ENCODE measurements around the gene SUPT4H1. TPM values are rescaled to one million over a fixed set of nuclear protein-coding genes. Genes with fewer than 3 reads are reported as not detected.

Gene SUPT4H1
- total RNA-seq, 2 donors from 2014 or later = 50.0 to 51.4 TPM

GRCh38 chr17:58382108-58382871 lies 30.3 kb upstream of the SUPT4H1 start:
- Histone ChIP-seq H3K27me3 (no peaks in the 10 kb centered on the region), H3K36me3 (no peaks in the 10 kb centered on the region), H3K27ac (no peak overlapping the region), H3K9me3 (no peaks in the 10 kb centered on the region), H3K4me3 (no peak overlapping the region), H3K4me1 (no peaks in the 10 kb centered on the region)
- no peak for DNase-seq (ENCODE audit: low spot score)
- TF ChIP-seq CTCF (IDR thresholded peaks at IDR 0.05) = no peak

DNA sequence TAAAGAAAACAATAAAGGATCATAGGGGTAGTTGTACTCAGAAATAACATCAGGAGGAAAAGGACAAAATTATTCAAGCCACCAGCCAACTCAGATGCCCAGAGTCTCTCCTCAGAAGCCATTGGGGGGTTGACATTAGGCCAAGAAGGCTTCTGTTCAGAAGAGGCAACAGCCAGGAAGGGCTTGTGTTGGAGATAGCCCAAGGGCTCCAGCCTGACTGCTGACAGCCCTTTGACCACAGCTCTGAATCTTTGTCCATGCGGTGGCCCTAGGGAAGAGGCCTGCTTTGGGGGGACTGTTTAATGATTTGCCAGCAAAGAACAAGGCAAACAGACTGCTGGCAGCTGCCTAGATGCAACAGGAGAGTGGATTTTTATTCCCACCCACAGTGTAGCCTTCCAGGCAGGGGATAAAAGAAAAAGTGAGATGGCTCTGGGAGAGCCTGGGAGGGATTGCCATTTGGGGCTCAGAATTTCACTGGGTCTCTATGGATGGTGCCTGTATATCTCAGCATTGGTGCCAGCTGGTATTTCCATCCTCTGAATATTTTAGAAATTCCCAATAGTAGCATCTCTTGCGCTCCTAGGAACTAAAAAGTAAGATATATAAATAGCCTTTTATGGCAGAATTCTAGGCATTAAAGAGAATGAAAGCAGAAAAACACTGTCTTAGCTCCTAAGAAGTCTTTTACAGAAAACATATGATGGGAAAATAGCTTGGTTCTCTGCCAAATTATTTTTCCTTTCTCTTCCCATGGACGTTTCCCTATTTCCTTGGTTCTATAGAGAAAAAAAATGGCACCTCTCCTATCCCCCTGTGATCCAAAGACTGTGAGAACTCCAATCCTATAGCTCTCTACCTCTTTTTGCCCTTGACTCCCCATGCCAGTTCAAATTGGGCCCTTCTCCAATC lies 29.4 kb upstream of the SUPT4H1 start:
- no peak for DNase-seq (ENCODE audit: low spot score)
- Histone ChIP-seq H3K4me3 (no peak overlapping the region), H3K9me3 (no peaks in the 10 kb centered on the region), H3K36me3 (no peaks in the 10 kb centered on the region), H3K27ac (no peak overlapping the region), H3K4me1 (no peaks in the 10 kb centered on the region), H3K27me3 (no peaks in the 10 kb centered on the region)
- TF ChIP-seq CTCF (IDR thresholded peaks at IDR 0.05) = no peak

DNA sequence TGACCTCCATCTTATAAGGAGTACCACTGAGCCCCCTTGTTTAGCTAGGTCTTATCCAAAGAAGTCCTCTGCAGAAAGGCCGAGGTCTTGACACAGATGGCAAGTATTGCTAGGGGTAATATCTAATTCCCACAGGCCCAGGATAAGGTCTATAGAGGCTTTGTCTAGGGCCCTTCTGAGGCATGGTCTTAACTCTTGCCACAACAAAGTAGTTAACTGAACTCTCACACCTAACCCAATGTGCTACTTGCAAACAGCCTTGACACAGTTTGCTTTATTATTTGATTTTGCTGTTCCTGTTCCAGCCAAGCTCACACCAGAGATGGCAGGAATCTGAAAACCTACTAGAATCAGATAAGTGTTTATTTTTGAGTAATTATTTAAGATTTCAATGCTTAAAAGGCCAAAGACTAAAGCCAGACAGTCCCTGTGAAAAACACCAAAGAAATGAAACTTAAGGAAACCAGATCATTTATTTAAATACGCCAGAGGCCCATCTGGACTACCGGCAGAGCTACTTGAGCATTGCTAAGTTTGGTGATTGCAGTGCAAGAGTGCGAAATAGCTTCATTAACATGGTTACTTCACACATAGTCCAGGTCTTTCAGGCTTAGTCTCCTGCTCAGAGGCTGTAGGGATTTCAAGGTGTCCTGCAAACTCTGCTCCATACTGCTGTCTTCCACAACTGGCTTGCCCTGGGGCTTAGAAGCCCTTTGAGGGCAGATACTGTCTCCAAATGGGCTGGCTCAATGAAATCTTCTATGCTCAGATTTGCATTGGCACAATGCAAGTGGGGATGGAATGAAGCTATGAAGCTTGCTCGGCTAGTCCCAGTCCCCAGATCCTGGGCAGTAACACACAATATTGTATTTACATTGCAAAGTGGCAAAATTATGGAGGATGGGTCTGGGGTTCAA lies 28.5 kb upstream of the SUPT4H1 start:
- TF ChIP-seq CTCF (IDR thresholded peaks at IDR 0.05) = no peak
- no peaks in the 10 kb centered on the region for H3K36me3 ChIP-seq

GRCh38 chr17:58379511-58379824 lies 27.5 kb upstream of the SUPT4H1 start:
- DNase-seq (ENCODE audit: low spot score) = no peak
- no peak for TF ChIP-seq CTCF (IDR thresholded peaks at IDR 0.05)
- H3K27ac ChIP-seq = no peak overlapping the region
- H3K9me3 ChIP-seq = no peaks in the 10 kb centered on the region
- H3K27me3 ChIP-seq = no peaks in the 10 kb centered on the region
- no peaks in the 10 kb centered on the region for H3K36me3 ChIP-seq
- H3K4me3 ChIP-seq = no peak overlapping the region
- no peaks in the 10 kb centered on the region for H3K4me1 ChIP-seq

More for the DNA sequence above, 28.5 kb upstream of the SUPT4H1 start:
- Histone ChIP-seq H3K4me3 (no peak overlapping the region), H3K9me3 (no peaks in the 10 kb centered on the region), H3K27me3 (no peaks in the 10 kb centered on the region), H3K27ac (no peak overlapping the region), H3K4me1 (no peaks in the 10 kb centered on the region)
- no peak for DNase-seq (ENCODE audit: low spot score)

GRCh38 chr17:58378733-58379510 lies 26.9 kb upstream of the SUPT4H1 start:
- DNase-seq (ENCODE audit: low spot score) = no peak
- no peak overlapping the region for H3K27ac ChIP-seq
- no peak overlapping the region for H3K4me3 ChIP-seq
- H3K9me3 ChIP-seq = no peaks in the 10 kb centered on the region
- H3K27me3 ChIP-seq = no peaks in the 10 kb centered on the region
- H3K4me1 ChIP-seq = no peaks in the 10 kb centered on the region
- no peak for TF ChIP-seq CTCF (IDR thresholded peaks at IDR 0.05)
- H3K36me3 ChIP-seq = no peaks in the 10 kb centered on the region

Data from right atrium auricular region (tissue), 2 donors.